VCaP (cell line): ENCODE results near the gene TMEM187.

Experiments used
- H3K27ac ChIP-seq: fragments of 450-650 bp; 2 replicates; pipeline ENCODE4 v1.5.1; 2017
- CTCF ChIP-seq: fragments of 450-650 bp; conservative IDR thresholded peaks from 2 replicates; pipeline ENCODE4 v1.5.1; 2017; ENCODE audit warnings: mild to moderate bottlenecking, moderate library complexity

Gene TMEM187

GRCh38 chrX:153952373-153953026, 20.1 kb upstream of the TMEM187 start:
- no peak for TF ChIP-seq CTCF
- no peak overlapping the region for H3K27ac ChIP-seq

GRCh38 chrX:153953342-153953830, 19.2 kb upstream of the TMEM187 start:
- TF ChIP-seq CTCF = peak; percentile 90
- H3K27ac ChIP-seq = no peak overlapping the region

GRCh38 chrX:153953892-153954557, 18.5 kb upstream of the TMEM187 start:
- TF ChIP-seq CTCF = no peak
- no peak overlapping the region for H3K27ac ChIP-seq

GRCh38 chrX:153954558-153955227, 17.9 kb upstream of the TMEM187 start:
- H3K27ac ChIP-seq = no peak overlapping the region
- no peak for TF ChIP-seq CTCF

GRCh38 chrX:153955228-153955732, 17.3 kb upstream of the TMEM187 start:
- no peak for TF ChIP-seq CTCF
- H3K27ac ChIP-seq = no peak overlapping the region

- no peak overlapping the region for H3K27ac ChIP-seq
- TF ChIP-seq CTCF = no peak
Observed at GRCh38 chrX:153956044-153956907, 16.3 kb upstream of the TMEM187 start.

GRCh38 chrX:153957224-153957623, 15.3 kb upstream of the TMEM187 start:
- H3K27ac ChIP-seq = no peak overlapping the region
- no peak for TF ChIP-seq CTCF
